GM12892 (cell line): ENCODE measurements around the gene PABPN1L.

Experiments
- POLR2A ChIP-seq: IDR thresholded peaks from 2 replicates; pipeline ENCODE4 v1.6.1; 2011; ENCODE audit warnings: low read depth, low read length, control low read depth
- POLR2AphosphoS5 ChIP-seq: IDR thresholded peaks from 2 replicates; pipeline ENCODE4 v1.6.1; 2011; ENCODE audit warnings: low read depth, low read length, control low read depth
- TAF1 ChIP-seq: IDR thresholded peaks from 2 replicates; pipeline ENCODE4 v1.6.1; 2011; ENCODE audit warnings: low read depth, mild to moderate bottlenecking, control low read depth, low read length, borderline replicate concordance

GRCh38 chr16:88830258-88830657 is 36.2 kb downstream of the PABPN1L start:
- TF ChIP-seq TAF1: no peak
- TF ChIP-seq POLR2AphosphoS5: no peak
- TF ChIP-seq POLR2A: no peak
